ENCODE results near the gene SORL1.

The SORL1 gene

DNA sequence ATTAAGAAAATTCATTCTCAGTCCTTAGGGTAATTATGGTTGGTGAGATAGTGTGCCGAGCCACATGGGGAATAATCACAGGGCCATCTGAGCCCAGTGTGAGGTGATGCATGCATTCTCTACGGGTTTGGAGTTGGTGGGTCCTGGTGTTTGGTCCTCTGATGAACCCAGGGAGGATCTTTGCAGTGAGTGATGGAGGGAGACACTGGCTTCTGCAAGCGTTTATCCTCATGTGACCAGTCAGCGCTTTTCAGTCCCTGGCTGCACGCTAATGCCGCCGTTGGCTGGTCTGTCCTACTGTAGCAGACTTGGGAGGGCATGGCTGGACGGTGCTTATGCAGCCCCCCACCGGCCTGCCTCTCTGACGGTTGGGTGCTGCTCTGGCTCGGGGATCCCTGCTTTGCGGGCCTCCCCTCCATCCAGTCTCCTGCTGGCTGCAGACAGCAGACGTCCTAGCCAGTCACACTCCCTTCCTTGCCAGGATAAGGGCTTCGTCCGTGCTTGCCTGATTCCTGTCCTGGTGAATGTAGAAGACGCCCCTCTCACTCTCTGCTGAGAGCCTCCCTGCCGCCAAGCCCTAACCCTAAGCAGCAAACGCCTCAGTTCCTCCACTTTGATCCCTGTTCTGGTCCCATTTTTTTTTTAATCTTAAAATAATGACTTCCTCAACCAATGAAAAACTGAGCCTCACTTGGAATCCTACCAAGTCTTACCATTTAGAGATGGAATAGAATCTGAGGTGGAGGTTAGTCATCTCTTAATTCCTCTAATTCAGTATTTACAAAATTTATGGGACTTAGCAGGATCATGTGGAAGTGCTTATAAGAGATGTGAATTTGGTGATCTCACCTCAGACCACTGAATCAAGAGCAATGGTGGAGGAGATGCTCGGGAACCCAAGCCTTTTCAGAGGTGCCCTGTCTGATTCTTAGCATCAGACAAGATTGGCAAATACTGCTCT is 144.4 kb downstream of the SORL1 start:
- TF ChIP-seq, protein P1, sequence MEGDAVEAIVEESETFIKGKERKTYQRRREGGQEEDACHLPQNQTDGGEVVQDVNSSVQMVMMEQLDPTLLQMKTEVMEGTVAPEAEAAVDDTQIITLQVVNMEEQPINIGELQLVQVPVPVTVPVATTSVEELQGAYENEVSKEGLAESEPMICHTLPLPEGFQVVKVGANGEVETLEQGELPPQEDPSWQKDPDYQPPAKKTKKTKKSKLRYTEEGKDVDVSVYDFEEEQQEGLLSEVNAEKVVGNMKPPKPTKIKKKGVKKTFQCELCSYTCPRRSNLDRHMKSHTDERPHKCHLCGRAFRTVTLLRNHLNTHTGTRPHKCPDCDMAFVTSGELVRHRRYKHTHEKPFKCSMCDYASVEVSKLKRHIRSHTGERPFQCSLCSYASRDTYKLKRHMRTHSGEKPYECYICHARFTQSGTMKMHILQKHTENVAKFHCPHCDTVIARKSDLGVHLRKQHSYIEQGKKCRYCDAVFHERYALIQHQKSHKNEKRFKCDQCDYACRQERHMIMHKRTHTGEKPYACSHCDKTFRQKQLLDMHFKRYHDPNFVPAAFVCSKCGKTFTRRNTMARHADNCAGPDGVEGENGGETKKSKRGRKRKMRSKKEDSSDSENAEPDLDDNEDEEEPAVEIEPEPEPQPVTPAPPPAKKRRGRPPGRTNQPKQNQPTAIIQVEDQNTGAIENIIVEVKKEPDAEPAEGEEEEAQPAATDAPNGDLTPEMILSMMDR (IDR thresholded peaks at IDR 0.05) = no peak
- H3K27me3 ChIP-seq = no peaks in the 10 kb centered on the region
- peaks cover 5% of the 10 kb centered on the region for H3K9me3 ChIP-seq
- H3K4me3 ChIP-seq (ENCODE audit: low read depth in 1 of 2, low read length in 1 of 2) = no peak overlapping the region
- no peaks in the 10 kb centered on the region for H3K4me1 ChIP-seq (ENCODE audit: control insufficient read depth in 1 of 2, insufficient read depth in 1 of 2, low read depth in 1 of 2, low read length in 1 of 2)
- H3K27ac ChIP-seq = no peak overlapping the region
- peaks cover 94% of the 10 kb centered on the region for H3K36me3 ChIP-seq

DNA sequence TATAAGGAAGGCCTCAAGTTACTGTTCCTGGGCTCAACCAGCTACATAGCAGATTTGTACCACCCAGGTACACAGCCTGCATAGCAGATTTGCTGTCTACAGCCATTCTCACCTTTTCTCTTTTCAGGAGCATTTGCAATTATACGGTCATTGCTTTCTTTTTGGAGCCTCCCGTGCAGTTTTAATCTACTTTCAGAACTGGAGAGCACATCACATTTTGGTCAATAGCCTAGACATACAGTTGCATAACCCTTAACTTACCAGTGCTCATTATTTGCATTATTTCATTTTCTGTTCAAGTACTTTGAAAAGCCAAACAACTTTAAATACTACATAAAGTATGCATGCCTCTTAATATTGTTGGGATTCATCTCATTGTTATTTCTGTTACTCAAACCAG is 151.2 kb downstream of the SORL1 start:
- Histone ChIP-seq H3K9me3 (peaks cover 18% of the 10 kb centered on the region), H3K4me3 (ENCODE audit: low read depth in 1 of 2, low read length in 1 of 2) (no peak overlapping the region), H3K36me3 (peaks cover 94% of the 10 kb centered on the region), H3K27ac (no peak overlapping the region), H3K27me3 (no peaks in the 10 kb centered on the region), H3K4me1 (ENCODE audit: control insufficient read depth in 1 of 2, insufficient read depth in 1 of 2, low read depth in 1 of 2, low read length in 1 of 2) (no peaks in the 10 kb centered on the region)
- TF ChIP-seq, protein P1 (IDR thresholded peaks at IDR 0.05) = no peak

DNA sequence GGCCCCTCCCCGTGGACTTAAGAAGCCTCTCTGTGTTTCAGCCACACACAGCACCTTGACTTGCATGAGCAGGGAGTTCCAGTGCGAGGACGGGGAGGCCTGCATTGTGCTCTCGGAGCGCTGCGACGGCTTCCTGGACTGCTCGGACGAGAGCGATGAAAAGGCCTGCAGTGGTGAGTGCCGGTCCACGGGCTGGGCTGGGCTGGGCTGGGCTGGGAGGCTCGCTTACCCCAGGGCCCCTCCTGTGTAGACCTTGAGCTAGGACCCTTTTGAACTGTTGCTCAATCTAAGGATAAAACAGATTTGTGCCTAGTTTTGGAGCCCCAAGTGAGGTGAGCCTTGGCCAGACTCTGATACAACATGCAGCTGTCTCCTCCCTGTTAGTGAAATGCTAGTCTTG is 152.0 kb downstream of the SORL1 start:
- H3K9me3 ChIP-seq = peaks cover 15% of the 10 kb centered on the region
- no peak overlapping the region for H3K4me3 ChIP-seq (ENCODE audit: low read depth in 1 of 2, low read length in 1 of 2)
- no peaks in the 10 kb centered on the region for H3K27me3 ChIP-seq
- H3K36me3 ChIP-seq = peaks cover 94% of the 10 kb centered on the region
- TF ChIP-seq, protein P1 (IDR thresholded peaks at IDR 0.05) = no peak
- no peaks in the 10 kb centered on the region for H3K4me1 ChIP-seq (ENCODE audit: control insufficient read depth in 1 of 2, insufficient read depth in 1 of 2, low read depth in 1 of 2, low read length in 1 of 2)
- H3K27ac ChIP-seq = no peak overlapping the region

DNA sequence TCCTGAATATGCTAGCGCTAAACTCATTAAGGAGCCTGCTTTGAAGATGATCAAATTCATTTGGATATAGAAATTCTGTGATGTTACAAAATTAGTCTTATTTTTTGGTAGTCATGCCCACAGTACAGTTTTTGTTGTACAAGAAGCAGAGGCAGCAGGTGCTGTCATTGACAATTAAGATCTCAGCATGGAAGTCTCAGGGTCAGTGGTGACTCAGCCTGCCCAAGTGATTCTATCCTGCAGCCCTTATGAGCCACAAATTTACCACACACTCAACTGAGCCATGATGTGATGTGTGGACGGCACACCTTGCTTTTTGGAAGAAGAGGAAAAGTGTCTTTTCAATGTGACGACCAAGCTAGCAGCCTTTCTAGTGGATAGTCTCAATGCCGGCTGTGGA is 154.2 kb downstream of the SORL1 start:
- no peaks in the 10 kb centered on the region for H3K27me3 ChIP-seq
- H3K4me1 ChIP-seq (ENCODE audit: control insufficient read depth in 1 of 2, insufficient read depth in 1 of 2, low read depth in 1 of 2, low read length in 1 of 2) = no peaks in the 10 kb centered on the region
- H3K36me3 ChIP-seq = peaks cover 100% of the 10 kb centered on the region
- no peak overlapping the region for H3K27ac ChIP-seq
- no peak overlapping the region for H3K4me3 ChIP-seq (ENCODE audit: low read depth in 1 of 2, low read length in 1 of 2)
- TF ChIP-seq, protein P1 (IDR thresholded peaks at IDR 0.05) = no peak
- H3K9me3 ChIP-seq = peaks cover 17% of the 10 kb centered on the region

DNA sequence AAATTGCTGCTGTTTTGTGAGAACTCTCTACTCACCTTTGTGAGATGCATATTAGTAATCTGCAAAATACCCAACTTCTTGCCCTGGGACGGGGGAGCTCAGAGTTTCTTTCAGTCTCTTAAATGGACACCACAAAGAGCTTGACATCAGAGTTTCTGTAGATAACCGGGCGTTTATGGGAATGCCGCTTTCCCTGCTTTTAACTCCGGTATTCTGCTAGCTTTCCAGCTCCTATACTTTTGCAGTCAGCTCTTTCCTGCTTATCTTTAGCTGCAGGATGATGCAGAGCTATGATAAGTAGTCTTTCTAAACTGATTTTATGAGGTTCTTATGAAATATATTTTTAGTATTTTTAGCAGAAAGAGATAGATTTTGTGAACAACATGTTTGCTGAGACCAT is 155.2 kb downstream of the SORL1 start:
- Histone ChIP-seq H3K27ac (no peak overlapping the region), H3K27me3 (no peaks in the 10 kb centered on the region), H3K4me1 (ENCODE audit: control insufficient read depth in 1 of 2, insufficient read depth in 1 of 2, low read depth in 1 of 2, low read length in 1 of 2) (no peaks in the 10 kb centered on the region), H3K36me3 (peaks cover 100% of the 10 kb centered on the region), H3K4me3 (ENCODE audit: low read depth in 1 of 2, low read length in 1 of 2) (no peak overlapping the region), H3K9me3 (peaks cover 17% of the 10 kb centered on the region)
- TF ChIP-seq, protein P1 (IDR thresholded peaks at IDR 0.05) = no peak
